ENCODE data around the gene COMMD1.
"Not testable (repeated sequence)": the region's sequence is repeated elsewhere in the genome, so short reads cannot be mapped to it uniquely, and the experiment has no call there.

The COMMD1 gene

DNA sequence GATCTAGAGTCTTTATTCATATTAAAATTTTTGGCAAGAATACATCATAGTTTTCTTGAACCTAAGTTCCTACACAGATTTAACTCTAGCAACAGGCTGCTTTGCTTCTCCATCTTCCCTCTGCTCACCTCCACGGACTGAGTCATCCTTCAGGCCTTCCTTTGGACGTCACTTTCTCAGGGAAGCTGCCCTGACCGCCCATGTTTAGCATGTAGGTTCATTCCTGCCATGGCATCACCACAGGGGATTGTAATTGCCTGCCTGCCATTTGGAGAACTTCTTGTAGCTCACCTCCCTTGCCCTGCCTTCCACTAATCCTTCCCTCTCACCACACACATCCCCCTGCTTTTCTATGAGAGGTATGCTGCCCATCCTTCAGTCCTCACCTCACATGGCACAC lies 246.5 kb downstream of the COMMD1 start:
- H3K27me3 ChIP-seq (ENCODE audit: control insufficient read depth in 1 of 2, insufficient read depth in 1 of 2, low read length in 2 of 2) = no peaks in the 10 kb centered on the region
- H2BK15ac ChIP-seq (ENCODE audit: low read depth, poor library complexity, severe bottlenecking) = no peak overlapping the region
- peak overlapping the region in 1 of 2 experiments; percentile 21 for H3K4ac ChIP-seq (ENCODE audit: low read depth in 1 of 2, low read length in 2 of 2)
- no peak overlapping the region for H3K18ac ChIP-seq (ENCODE audit: low read depth in 1 of 2, low read length in 2 of 2)
- H4K91ac ChIP-seq (ENCODE audit: low read length) = no peak overlapping the region
- no peaks in the 10 kb centered on the region for H3K9me3 ChIP-seq (ENCODE audit: control insufficient read depth, low read length)
- no peak overlapping the region for H3K9ac ChIP-seq (ENCODE audit: low read length)
- no peak overlapping the region for H3K4me2 ChIP-seq (ENCODE audit: low read length, poor library complexity, severe bottlenecking)
- no peak overlapping the region for H3K27ac ChIP-seq (ENCODE audit: low read length, poor library complexity, severe bottlenecking)
- peaks cover 3% of the 10 kb centered on the region for H3K4me1 ChIP-seq (ENCODE audit: control insufficient read depth, insufficient read depth, low read depth, low read length)
- H3K14ac ChIP-seq (ENCODE audit: low read length in 2 of 2) = peak overlapping the region in 1 of 2 experiments; percentile 95
- no peak overlapping the region for H2BK120ac ChIP-seq (ENCODE audit: low read depth, low read length)
- H2AK5ac ChIP-seq (ENCODE audit: low read length, severe bottlenecking) = no peak overlapping the region
- WGBS = 68% methylated on average over 3 of the region's 3 CpGs
- no peak overlapping the region for H2BK5ac ChIP-seq (ENCODE audit: low read depth, low read length, poor library complexity, severe bottlenecking)
- H3K36me3 ChIP-seq (ENCODE audit: control insufficient read depth in 1 of 2, insufficient read depth in 2 of 2, low read depth in 1 of 2, low read length in 2 of 2) = no peaks in the 10 kb centered on the region
- DNase-seq = no peak
- peak overlapping the region in 1 of 2 experiments; percentile 42 for H2BK12ac ChIP-seq (ENCODE audit: low read length in 2 of 2)
- no peak overlapping the region for H3K4me3 ChIP-seq (ENCODE audit: insufficient read depth in 1 of 2, low read depth in 1 of 2, low read length in 2 of 2)
- H2AFZ ChIP-seq (ENCODE audit: low read depth, low read length) = no peak overlapping the region
- peaks cover 4% of the 10 kb centered on the region for H3K79me1 ChIP-seq (replicated peaks; ENCODE audit: low read length, poor library complexity, severe bottlenecking)
- H3K23ac ChIP-seq (ENCODE audit: low read length in 2 of 2) = no peak overlapping the region
- H4K8ac ChIP-seq (ENCODE audit: low read length) = peak overlapping the region; percentile 7

DNA sequence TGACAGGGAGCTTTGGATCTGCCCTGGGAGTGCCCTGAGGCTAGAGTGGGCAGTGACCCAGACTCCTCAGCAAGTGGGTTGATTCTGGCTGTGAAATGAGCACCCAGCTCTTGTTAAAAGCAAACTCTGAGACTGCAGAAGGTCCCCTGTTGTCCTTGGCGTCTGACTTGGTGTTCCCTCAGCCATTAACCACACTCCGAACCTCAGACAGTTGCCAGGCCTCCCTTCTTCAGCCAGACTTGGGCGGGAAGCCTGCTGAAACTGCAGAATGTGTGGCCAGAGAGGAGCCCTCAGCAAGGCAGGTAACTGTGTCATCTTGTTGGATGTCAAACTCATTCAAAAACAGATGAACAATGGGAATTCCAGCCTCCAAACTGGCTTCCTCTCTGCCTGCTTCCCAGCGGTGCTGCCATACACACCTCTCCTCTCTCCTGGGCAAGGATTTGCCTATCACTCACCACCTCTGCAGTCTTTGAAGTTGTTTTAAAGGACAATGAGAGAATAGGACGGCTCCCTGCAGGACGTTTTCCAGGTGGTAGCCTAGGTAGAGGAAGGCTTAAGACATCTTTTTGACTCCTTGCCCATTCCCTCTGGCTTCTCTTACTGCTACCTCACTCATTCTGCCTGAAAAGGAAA lies 251.5 kb downstream of the COMMD1 start:
- H3K9me3 ChIP-seq (ENCODE audit: control insufficient read depth, low read length) = no peaks in the 10 kb centered on the region
- no peaks in the 10 kb centered on the region for H3K27me3 ChIP-seq (ENCODE audit: control insufficient read depth in 1 of 2, insufficient read depth in 1 of 2, low read length in 2 of 2)
- no peak overlapping the region for H3K23ac ChIP-seq (ENCODE audit: low read length in 2 of 2)
- H3K4ac ChIP-seq (ENCODE audit: low read depth in 1 of 2, low read length in 2 of 2) = no peak overlapping the region
- H3K14ac ChIP-seq (ENCODE audit: low read length in 2 of 2) = no peak overlapping the region
- H4K8ac ChIP-seq (ENCODE audit: low read length) = no peak overlapping the region
- no peak overlapping the region for H4K91ac ChIP-seq (ENCODE audit: low read length)
- H2BK12ac ChIP-seq (ENCODE audit: low read length in 2 of 2) = no peak overlapping the region
- peaks cover 2% of the 10 kb centered on the region for H3K4me1 ChIP-seq (ENCODE audit: control insufficient read depth, insufficient read depth, low read depth, low read length)
- no peak for DNase-seq
- H3K4me2 ChIP-seq (ENCODE audit: low read length, poor library complexity, severe bottlenecking) = no peak overlapping the region
- no peak overlapping the region for H2AFZ ChIP-seq (ENCODE audit: low read depth, low read length)
- no peaks in the 10 kb centered on the region for H3K79me1 ChIP-seq (replicated peaks; ENCODE audit: low read length, poor library complexity, severe bottlenecking)
- no peak overlapping the region for H2AK5ac ChIP-seq (ENCODE audit: low read length, severe bottlenecking)
- no peak overlapping the region for H2BK120ac ChIP-seq (ENCODE audit: low read depth, low read length)
- 84% methylated on average over 6 of the region's 6 CpGs for WGBS
- no peak overlapping the region for H2BK5ac ChIP-seq (ENCODE audit: low read depth, low read length, poor library complexity, severe bottlenecking)
- H3K4me3 ChIP-seq (ENCODE audit: insufficient read depth in 1 of 2, low read depth in 1 of 2, low read length in 2 of 2) = no peak overlapping the region
- H3K27ac ChIP-seq (ENCODE audit: low read length, poor library complexity, severe bottlenecking) = no peak overlapping the region
- H3K18ac ChIP-seq (ENCODE audit: low read depth in 1 of 2, low read length in 2 of 2) = no peak overlapping the region
- H2BK15ac ChIP-seq (ENCODE audit: low read depth, poor library complexity, severe bottlenecking) = no peak overlapping the region
- no peak overlapping the region for H3K9ac ChIP-seq (ENCODE audit: low read length)
- no peaks in the 10 kb centered on the region for H3K36me3 ChIP-seq (ENCODE audit: control insufficient read depth in 1 of 2, insufficient read depth in 2 of 2, low read depth in 1 of 2, low read length in 2 of 2)

DNA sequence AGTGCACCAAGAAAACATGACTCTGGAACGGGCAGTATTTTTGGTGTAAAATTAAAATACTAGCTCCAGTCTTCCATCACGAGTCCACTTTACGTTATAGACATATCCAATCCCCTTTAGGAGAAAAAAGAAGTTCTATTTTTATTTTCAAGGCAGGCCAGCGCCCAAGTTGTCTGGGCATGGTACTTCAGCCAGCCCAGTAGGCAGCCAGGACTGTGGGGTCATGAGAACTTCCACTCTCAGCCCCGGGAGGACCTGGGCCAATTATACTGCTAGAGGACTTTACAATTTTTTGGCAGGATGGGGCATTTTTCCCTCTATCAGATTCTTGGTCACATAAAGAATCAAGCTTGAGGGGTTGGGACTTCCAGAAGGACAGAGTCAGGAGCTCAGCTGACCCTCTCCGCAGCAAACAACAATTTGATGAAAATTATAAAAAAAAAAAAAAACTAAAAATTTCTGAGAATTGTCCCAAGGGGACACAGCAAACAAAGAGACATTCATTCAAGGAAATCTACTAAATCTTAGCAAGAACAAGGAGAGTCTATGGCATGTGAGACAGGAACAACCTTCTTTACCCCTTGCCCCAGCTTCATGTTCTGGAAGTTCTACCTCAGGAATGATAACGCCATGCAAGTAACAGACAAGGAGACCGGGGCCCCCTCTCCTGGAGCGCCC lies 253.1 kb downstream of the COMMD1 start:
- no peak overlapping the region for H3K9ac ChIP-seq (ENCODE audit: low read length)
- H2AK5ac ChIP-seq (ENCODE audit: low read length, severe bottlenecking) = no peak overlapping the region
- H3K9me3 ChIP-seq (ENCODE audit: control insufficient read depth, low read length) = no peaks in the 10 kb centered on the region
- H3K23ac ChIP-seq (ENCODE audit: low read length in 2 of 2) = no peak overlapping the region
- H3K18ac ChIP-seq (ENCODE audit: low read depth in 1 of 2, low read length in 2 of 2) = no peak overlapping the region
- DNase-seq = no peak
- WGBS = 96% methylated on average over 7 of the region's 9 CpGs
- H3K4me1 ChIP-seq (ENCODE audit: control insufficient read depth, insufficient read depth, low read depth, low read length) = no peaks in the 10 kb centered on the region
- no peak overlapping the region for H3K4me2 ChIP-seq (ENCODE audit: low read length, poor library complexity, severe bottlenecking)
- H3K14ac ChIP-seq (ENCODE audit: low read length in 2 of 2) = no peak overlapping the region
- no peak overlapping the region for H2BK120ac ChIP-seq (ENCODE audit: low read depth, low read length)
- no peak overlapping the region for H2BK5ac ChIP-seq (ENCODE audit: low read depth, low read length, poor library complexity, severe bottlenecking)
- no peaks in the 10 kb centered on the region for H3K79me1 ChIP-seq (replicated peaks; ENCODE audit: low read length, poor library complexity, severe bottlenecking)
- no peak overlapping the region for H2AFZ ChIP-seq (ENCODE audit: low read depth, low read length)
- H2BK12ac ChIP-seq (ENCODE audit: low read length in 2 of 2) = no peak overlapping the region
- H3K36me3 ChIP-seq (ENCODE audit: control insufficient read depth in 1 of 2, insufficient read depth in 2 of 2, low read depth in 1 of 2, low read length in 2 of 2) = no peaks in the 10 kb centered on the region
- H3K4me3 ChIP-seq (ENCODE audit: insufficient read depth in 1 of 2, low read depth in 1 of 2, low read length in 2 of 2) = no peak overlapping the region
- H2BK15ac ChIP-seq (ENCODE audit: low read depth, poor library complexity, severe bottlenecking) = no peak overlapping the region
- no peak overlapping the region for H3K4ac ChIP-seq (ENCODE audit: low read depth in 1 of 2, low read length in 2 of 2)
- no peak overlapping the region for H3K27ac ChIP-seq (ENCODE audit: low read length, poor library complexity, severe bottlenecking)
- H4K8ac ChIP-seq (ENCODE audit: low read length) = no peak overlapping the region
- H4K91ac ChIP-seq (ENCODE audit: low read length) = no peak overlapping the region
- H3K27me3 ChIP-seq (ENCODE audit: control insufficient read depth in 1 of 2, insufficient read depth in 1 of 2, low read length in 2 of 2) = no peaks in the 10 kb centered on the region

DNA sequence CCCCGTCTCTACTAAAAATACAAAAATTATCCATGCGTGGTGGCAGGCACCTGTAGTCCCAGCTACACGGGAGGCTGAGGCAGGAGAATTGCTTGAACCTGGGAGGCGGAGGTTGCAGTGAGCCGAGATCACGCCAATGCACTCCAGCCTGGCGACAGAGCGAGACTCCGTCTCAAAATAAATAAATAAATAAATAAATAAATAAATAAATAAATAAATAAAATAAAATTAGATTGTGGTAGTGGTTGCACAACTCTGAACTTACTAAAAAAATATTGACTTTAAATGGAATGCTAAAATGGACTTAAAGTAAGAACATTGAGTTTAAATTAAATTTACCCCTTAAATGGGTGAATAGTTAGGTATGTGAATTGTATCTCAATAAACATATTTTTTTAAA lies 255.2 kb downstream of the COMMD1 start:
- H3K9ac ChIP-seq (ENCODE audit: low read length); H4K8ac ChIP-seq (ENCODE audit: low read length); H3K4me2 ChIP-seq (ENCODE audit: low read length, poor library complexity, severe bottlenecking); H3K4me1 ChIP-seq (ENCODE audit: control insufficient read depth, insufficient read depth, low read depth, low read length); H3K14ac ChIP-seq (ENCODE audit: low read length in 2 of 2); DNase-seq; H4K91ac ChIP-seq (ENCODE audit: low read length); H3K36me3 ChIP-seq (ENCODE audit: control insufficient read depth in 1 of 2, insufficient read depth in 2 of 2, low read depth in 1 of 2, low read length in 2 of 2); H3K27ac ChIP-seq (ENCODE audit: low read length, poor library complexity, severe bottlenecking); H3K18ac ChIP-seq (ENCODE audit: low read depth in 1 of 2, low read length in 2 of 2); H3K9me3 ChIP-seq (ENCODE audit: control insufficient read depth, low read length); H3K4ac ChIP-seq (ENCODE audit: low read depth in 1 of 2, low read length in 2 of 2); H2BK5ac ChIP-seq (ENCODE audit: low read depth, low read length, poor library complexity, severe bottlenecking); H2AFZ ChIP-seq (ENCODE audit: low read depth, low read length); H3K27me3 ChIP-seq (ENCODE audit: control insufficient read depth in 1 of 2, insufficient read depth in 1 of 2, low read length in 2 of 2); H2BK120ac ChIP-seq (ENCODE audit: low read depth, low read length); H3K23ac ChIP-seq (ENCODE audit: low read length in 2 of 2); H2AK5ac ChIP-seq (ENCODE audit: low read length, severe bottlenecking); H3K79me1 ChIP-seq (replicated peaks; ENCODE audit: low read length, poor library complexity, severe bottlenecking); H3K4me3 ChIP-seq (ENCODE audit: insufficient read depth in 1 of 2, low read depth in 1 of 2, low read length in 2 of 2); H2BK12ac ChIP-seq (ENCODE audit: low read length in 2 of 2); H2BK15ac ChIP-seq (ENCODE audit: low read depth, poor library complexity, severe bottlenecking): not testable (repeated sequence)
- 100% methylated on average over 3 of the region's 9 CpGs for WGBS

Measured in mesenchymal stem cell (in vitro differentiated cells and primary cell).